ENCODE measurements around the gene RAPGEF4. TPM values are rescaled to one million over a fixed set of nuclear protein-coding genes. Genes with fewer than 3 reads are reported as not detected.
"Not testable (repeated sequence)": the region's sequence is repeated elsewhere in the genome, so short reads cannot be mapped to it uniquely, and the experiment has no call there.

RAPGEF4 gene
- total RNA-seq, 1 donor from 2014 or later: 6.1 TPM

DNA sequence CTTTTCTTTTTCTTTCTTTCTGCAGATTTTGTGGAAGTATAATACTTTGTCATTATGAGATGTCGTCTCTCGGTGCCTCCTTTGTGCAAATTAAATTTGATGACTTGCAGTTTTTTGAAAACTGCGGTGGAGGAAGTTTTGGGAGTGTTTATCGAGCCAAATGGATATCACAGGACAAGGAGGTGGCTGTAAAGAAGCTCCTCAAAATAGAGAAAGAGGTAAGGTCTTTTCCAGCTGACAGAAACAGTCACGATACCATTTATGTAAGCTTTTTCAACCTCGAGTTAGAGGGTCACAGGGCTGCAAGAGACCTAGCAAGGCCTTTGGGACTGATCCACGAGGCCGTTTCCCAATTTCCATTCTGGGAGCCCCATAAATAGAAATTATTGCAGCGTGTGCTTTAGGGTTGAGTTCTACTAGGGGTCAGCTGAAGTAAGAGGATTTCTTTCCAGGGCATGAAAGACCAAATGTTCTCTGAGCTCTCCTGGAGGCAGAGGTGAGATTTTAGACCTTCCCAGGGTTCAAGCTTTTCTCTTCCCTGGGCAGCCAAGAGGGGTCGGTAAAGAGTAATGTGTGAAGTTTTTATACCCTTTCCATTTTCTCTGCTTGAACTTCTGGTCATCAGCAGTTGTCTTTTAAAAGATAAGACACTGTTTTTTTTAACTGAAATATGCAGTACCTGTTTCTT is 355.5 kb downstream of the RAPGEF4 start:
- DNase-seq (ENCODE audit: low read depth, low spot score): no peak

DNA sequence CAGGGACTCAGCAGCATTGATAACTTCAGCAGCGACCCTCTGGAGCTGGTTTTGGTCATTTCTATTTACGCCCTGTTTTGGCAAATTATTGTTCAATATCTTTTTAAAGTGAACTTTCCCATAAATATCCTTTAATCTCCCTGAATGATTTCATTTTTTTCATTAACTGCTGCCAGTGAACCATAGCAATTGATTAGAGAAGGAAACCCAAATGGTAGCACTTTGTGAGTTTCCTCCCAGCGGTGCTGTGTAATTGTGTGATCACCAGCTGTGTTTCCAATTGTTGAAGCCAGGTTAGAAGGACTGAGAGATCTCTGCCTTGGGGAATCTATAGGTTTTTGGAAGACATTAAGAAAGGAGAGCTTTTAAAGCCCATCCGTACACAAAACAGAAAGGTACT is 356.3 kb downstream of the RAPGEF4 start:
- no peak for DNase-seq (ENCODE audit: low read depth, low spot score)

DNA sequence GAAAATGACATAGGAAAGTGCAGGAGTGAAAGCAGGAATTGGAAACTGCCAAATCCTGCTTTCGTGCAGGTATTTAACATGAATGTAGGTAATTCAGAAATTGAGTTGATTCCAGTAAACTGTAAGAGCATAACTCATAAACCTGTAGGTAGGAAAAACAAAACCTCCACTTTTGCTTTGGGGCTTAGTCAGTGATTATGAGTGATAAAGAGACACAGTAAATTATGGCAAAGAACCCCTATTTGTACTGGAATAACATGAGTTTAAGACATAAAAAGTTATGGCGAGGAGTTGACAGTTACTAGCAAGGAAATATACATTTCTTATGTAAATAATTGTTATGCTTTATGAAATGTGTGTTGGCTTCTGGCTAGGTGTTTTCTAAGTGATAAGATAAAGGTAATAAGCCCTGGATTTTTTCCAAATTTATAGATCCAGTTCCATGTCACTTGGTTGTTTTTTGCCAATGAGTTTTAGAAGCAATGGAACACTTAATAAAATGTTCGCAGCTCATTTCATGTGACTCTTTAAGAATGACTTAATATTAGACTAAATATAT is 357.3 kb downstream of the RAPGEF4 start:
- no peak for DNase-seq (ENCODE audit: low read depth, low spot score)

DNA sequence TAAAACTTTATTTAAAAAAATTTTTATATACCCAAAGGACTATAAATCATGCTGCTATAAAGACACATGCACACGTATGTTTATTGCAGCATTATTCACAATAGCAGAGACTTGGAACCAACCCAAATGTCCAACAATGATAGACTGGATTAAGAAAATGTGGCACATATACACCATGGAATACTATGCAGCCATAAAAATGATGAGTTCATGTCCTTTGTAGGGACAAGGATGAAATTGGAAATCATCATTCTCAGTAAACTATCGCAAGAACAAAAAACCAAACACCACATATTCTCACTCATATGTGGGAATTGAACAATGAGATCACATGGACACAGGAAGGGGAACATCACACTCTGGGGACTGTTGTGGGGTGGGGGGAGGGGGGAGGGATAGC is 358.0 kb downstream of the RAPGEF4 start:
- not testable (repeated sequence) for DNase-seq (ENCODE audit: low read depth, low spot score)

DNA sequence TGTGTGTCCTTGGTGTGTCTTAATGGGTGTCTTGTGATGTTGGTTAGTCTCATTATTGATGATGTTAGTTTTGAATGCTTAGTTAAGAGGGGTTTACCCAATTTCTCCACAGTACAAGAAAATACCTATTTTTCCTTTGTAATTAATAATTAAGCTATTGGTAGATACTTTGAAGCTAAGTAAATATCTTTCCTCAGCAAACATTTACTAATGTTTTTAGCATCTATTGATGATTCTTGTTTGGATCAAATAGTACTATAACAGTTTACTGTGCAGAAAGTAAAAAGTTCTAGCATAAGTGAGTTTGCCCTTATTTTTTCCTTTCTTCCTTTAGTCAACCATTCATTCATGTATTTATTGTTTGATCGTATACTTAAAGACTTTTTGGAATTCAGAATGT is 359.1 kb downstream of the RAPGEF4 start:
- no peak for DNase-seq (ENCODE audit: low read depth, low spot score)

DNA sequence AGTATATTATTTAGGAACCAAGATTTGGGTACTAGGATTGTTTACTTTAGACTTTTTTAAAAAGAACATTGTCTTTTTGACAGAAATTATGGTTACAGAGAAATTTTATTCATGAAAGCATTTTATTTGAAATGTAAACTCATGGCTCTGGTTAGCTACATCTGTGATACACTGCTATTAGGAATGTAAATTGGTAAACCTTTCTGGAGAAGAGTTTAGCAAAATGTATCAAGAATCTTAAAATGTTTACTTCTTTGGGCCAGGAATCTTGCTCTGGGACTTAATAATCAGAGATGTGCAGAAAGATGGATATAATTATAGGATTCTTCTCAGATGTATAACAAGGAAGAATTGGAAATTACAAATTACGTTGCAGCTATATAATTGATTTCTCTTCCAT is 359.7 kb downstream of the RAPGEF4 start:
- no peak for DNase-seq (ENCODE audit: low read depth, low spot score)

DNA sequence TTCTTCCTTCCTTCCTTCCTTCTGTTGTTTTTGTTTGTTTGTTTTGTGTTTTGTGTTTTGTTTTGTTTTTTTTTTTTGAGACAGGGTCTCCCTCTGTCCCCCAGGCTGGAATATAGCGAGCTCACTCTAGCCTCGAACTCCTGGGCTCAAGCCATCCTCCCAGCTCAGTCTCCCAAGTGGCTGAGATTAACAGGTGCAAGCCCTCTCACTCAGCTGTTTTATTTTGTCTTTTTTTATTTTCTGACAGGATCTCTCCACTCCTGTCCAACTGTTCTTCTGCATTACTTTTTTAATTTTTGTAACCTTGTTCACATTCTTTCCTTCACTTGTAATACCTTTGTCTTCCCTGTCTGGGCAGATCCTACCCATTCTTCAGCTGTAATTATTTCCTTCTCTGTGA is 363.6 kb downstream of the RAPGEF4 start:
- DNase-seq (ENCODE audit: low read depth, low spot score): no peak

DNA sequence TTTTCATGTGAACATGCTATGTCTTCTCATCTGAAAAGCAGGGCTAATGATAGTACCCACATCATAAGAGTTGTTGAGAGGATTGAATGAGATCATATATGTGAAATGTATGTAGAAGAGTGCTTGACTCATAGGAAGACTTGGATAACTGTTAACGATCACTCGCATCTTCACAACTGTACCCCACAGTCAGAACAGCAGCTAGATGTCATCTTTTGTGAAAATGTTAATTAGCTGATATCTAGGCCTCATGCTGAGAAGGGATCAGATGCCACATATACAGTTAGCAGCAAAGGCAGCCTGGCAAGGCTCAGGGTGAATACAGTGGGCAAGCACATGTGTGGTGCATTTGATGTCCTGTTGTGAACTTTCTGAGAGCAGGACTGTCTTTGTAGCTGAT is 364.2 kb downstream of the RAPGEF4 start:
- no peak for DNase-seq (ENCODE audit: low read depth, low spot score)

DNA sequence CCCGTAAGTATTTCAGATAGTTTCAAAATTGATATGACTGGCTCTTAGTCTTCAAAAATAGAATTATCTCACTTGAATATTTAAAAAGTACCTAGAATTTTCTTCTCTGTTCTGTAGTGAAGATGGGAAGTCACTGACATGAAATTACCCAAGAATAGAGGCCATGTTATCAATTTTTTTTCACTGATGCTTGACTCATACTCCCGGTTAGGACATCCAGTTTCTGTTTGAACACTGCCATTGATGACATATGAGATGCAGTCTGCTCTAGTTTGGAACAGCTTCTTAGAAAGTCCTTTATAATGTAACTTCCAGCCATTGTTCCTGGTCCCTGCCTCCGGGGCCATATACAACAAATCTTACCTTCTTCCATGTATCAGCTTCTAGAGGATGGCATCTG is 366.0 kb downstream of the RAPGEF4 start:
- no peak for DNase-seq (ENCODE audit: low read depth, low spot score)

Other genes with a start within 250 kb of the RAPGEF4 start
- 6.1 and 20.4 TPM in 2 replicates for gene PDK1, start 179.8 kb upstream of the RAPGEF4 start, total RNA-seq